Suprapubic skin (tissue), 4 donors: Measurements from ENCODE around the gene NEMP1.

Experiments used
- POLR2A ChIP-seq, 2 donors: fragments of 450-650 bp; IDR thresholded peaks; one replicate each; pipeline ENCODE4 v1.6.1; 2017; ENCODE audit warnings: antibody characterized with exemption in 2 of 2, mild to moderate bottlenecking in 2 of 2, moderate library complexity in 2 of 2
- POLR2AphosphoS5 ChIP-seq, 3 donors: sonication (generic); formaldehyde crosslinking; IDR thresholded peaks; one replicate each; pipeline ENCODE4 v1.6.1; 2017; ENCODE audit warnings: antibody characterized with exemption in 3 of 3
- TF ChIP-seq, protein P1 (sequence below), 2 donors: fragments of 200-600 bp in 1 of 2; fragments of 450-650 bp in 1 of 2; sonication (generic) in 1 of 2; IDR thresholded peaks; one replicate each; pipeline ENCODE4 v1.5.1; 2016 to 2019; ENCODE audit warnings: antibody characterized with exemption in 2 of 2, mild to moderate bottlenecking in 1 of 2, moderate library complexity in 1 of 2

DNA sequence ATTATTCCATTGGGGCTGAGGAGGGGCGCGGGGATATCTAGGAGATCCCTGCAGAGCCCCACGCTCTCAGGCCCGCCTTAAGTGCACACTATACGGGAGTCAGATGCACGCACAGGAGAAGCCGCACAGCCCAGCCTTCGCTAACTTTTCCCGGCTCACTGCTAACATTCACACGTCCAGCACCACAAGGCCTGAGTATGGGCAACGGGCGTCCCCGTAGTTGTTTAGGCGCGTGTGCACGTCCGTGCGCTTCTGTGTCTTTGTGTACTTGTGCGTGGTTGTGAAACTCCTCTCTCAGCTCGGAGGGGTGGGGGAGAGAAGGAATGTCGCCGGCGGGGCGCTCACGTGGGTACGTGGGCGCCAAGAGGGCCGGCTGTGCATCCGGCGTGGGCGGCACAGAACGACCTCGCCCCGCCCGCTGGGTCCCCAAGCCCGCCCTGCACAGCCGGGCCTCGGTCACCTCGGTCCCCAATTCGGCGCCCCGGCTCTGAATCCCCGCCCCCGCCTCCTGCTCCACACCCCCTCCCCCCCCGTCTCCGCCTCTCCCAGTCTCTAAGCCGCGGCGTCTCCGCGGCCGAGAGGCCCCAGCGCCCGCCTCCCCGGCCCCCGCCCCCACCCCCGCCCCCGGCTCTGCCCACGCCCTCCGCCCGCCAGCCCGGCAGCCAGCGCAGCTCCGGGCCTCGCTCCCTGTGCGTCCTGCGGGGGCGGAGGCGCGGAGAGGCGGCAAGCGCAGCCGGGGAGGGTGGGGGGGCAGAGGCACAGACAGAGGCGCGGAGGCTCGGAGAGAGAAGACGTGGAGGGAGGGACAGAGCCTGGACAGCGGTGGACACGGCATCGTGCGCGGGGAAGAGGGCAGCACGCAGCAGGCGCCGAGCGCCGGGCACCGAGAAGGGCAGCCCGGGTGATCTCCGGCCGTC is 10.0 kb upstream of the NEMP1 start, which contains the start of gene NAB2:
- TF ChIP-seq, protein P1, sequence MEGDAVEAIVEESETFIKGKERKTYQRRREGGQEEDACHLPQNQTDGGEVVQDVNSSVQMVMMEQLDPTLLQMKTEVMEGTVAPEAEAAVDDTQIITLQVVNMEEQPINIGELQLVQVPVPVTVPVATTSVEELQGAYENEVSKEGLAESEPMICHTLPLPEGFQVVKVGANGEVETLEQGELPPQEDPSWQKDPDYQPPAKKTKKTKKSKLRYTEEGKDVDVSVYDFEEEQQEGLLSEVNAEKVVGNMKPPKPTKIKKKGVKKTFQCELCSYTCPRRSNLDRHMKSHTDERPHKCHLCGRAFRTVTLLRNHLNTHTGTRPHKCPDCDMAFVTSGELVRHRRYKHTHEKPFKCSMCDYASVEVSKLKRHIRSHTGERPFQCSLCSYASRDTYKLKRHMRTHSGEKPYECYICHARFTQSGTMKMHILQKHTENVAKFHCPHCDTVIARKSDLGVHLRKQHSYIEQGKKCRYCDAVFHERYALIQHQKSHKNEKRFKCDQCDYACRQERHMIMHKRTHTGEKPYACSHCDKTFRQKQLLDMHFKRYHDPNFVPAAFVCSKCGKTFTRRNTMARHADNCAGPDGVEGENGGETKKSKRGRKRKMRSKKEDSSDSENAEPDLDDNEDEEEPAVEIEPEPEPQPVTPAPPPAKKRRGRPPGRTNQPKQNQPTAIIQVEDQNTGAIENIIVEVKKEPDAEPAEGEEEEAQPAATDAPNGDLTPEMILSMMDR (IDR thresholded peaks at IDR 0.05) = no peak
- peak; percentile 89 to 99 (median 98) for TF ChIP-seq POLR2AphosphoS5 (IDR thresholded peaks at IDR 0.05)
- peak; percentile 35 to 76 for TF ChIP-seq POLR2A (IDR thresholded peaks at IDR 0.05)
